Breast epithelium (tissue), 3 donors: ENCODE data around the gene NDEL1.

Experiments
- POLR2A ChIP-seq: fragments of 450-650 bp; IDR thresholded peaks from one replicate; pipeline ENCODE4 v1.6.1; 2016; ENCODE audit warnings: antibody characterized with exemption, mild to moderate bottlenecking, moderate library complexity
- POLR2AphosphoS5 ChIP-seq, 3 donors: sonication (generic); formaldehyde crosslinking; IDR thresholded peaks; one replicate each; pipeline ENCODE4 v1.6.1; 2017; ENCODE audit warnings: antibody characterized with exemption in 3 of 3
- TF ChIP-seq, protein P1 (sequence below), 3 donors: fragments of 450-650 bp; IDR thresholded peaks; one replicate each; pipeline ENCODE4 v1.5.1; 2016 to 2017; ENCODE audit warnings: antibody characterized with exemption in 3 of 3, mild to moderate bottlenecking in 3 of 3, moderate library complexity in 3 of 3

- TF ChIP-seq POLR2A, result no peak
- TF ChIP-seq, protein P1, sequence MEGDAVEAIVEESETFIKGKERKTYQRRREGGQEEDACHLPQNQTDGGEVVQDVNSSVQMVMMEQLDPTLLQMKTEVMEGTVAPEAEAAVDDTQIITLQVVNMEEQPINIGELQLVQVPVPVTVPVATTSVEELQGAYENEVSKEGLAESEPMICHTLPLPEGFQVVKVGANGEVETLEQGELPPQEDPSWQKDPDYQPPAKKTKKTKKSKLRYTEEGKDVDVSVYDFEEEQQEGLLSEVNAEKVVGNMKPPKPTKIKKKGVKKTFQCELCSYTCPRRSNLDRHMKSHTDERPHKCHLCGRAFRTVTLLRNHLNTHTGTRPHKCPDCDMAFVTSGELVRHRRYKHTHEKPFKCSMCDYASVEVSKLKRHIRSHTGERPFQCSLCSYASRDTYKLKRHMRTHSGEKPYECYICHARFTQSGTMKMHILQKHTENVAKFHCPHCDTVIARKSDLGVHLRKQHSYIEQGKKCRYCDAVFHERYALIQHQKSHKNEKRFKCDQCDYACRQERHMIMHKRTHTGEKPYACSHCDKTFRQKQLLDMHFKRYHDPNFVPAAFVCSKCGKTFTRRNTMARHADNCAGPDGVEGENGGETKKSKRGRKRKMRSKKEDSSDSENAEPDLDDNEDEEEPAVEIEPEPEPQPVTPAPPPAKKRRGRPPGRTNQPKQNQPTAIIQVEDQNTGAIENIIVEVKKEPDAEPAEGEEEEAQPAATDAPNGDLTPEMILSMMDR (IDR thresholded peaks at IDR 0.05), result no peak
- TF ChIP-seq POLR2AphosphoS5 (IDR thresholded peaks at IDR 0.05), result no peak
These were observed 31.2 kb downstream of the NDEL1 start for GRCh38 chr17:8466873-8467272.
